CD14-positive monocyte (primary cell): Measurements from ENCODE around the gene PPP2R5B. TPM values are rescaled to one million over a fixed set of nuclear protein-coding genes. Genes with fewer than 3 reads are reported as not detected.

ENCODE experiments used
- DNase-seq, 3 donors: peaks; one replicate each; pipeline ENCODE4 v3.0.0-alpha.2; 2011 to 2022
- H2AFZ ChIP-seq: 2 replicates; pipeline ENCODE4 v1.6.0; 2012; ENCODE audit warnings: mild to moderate bottlenecking, low read depth, low read length, inconsistent platforms; ENCODE audit not compliant: insufficient read depth, poor library complexity, severe bottlenecking
- H3K27ac ChIP-seq, 2 donors: 1 replicate in 1 of 2; 2 replicates in 1 of 2; pipeline ENCODE4 v1.5.1; 2012 to 2013; ENCODE audit warnings: low read length in 2 of 2, control low read depth in 1 of 2, inconsistent platforms in 1 of 2, low read depth in 1 of 2, mild to moderate bottlenecking in 1 of 2
- H3K27me3 ChIP-seq, 2 donors: one replicate each; pipeline versions ENCODE4 v1.6.0 to v1.6.1; 2011 to 2013; ENCODE audit warnings: low read length in 2 of 2; ENCODE audit not compliant: control insufficient read depth in 2 of 2, insufficient read depth in 2 of 2
- H3K36me3 ChIP-seq, 2 donors: replicated peaks in 1 of 2; 1 replicate in 1 of 2; 2 replicates in 1 of 2; pipeline versions ENCODE4 v1.5.1 to v1.6.1; 2012 to 2013; ENCODE audit warnings: low read length in 2 of 2, control low read depth in 1 of 2, inconsistent platforms in 1 of 2, mild to moderate bottlenecking in 1 of 2; ENCODE audit not compliant: insufficient read depth in 2 of 2, control insufficient read depth in 1 of 2
- H3K4me1 ChIP-seq, 2 donors: 1 replicate in 1 of 2; 2 replicates in 1 of 2; pipeline versions ENCODE4 v1.5.1 to v1.6.1; 2012 to 2013; ENCODE audit warnings: low read length in 2 of 2, control low read depth in 1 of 2, inconsistent platforms in 1 of 2, mild to moderate bottlenecking in 1 of 2, moderate library complexity in 1 of 2; ENCODE audit not compliant: insufficient read depth in 2 of 2, control insufficient read depth in 1 of 2
- H3K4me2 ChIP-seq: replicated peaks from 2 replicates; pipeline ENCODE3; 2012; ENCODE audit warnings: low read length, moderate library complexity, mild to moderate bottlenecking; ENCODE audit not compliant: poor library complexity, severe bottlenecking; ENCODE audit errors: extremely low read depth
- H3K4me3 ChIP-seq, 3 experiments: fragments of 200-600 bp in 1 of 3; sonication (generic) in 1 of 3; replicated peaks in 1 of 3; 1 replicate in 2 of 3; 2 replicates in 1 of 3; pipeline ENCODE4 v1.5.1; 2011 to 2013; ENCODE audit warnings: low read length in 3 of 3, mild to moderate bottlenecking in 3 of 3, control low read depth in 2 of 3, low read depth in 2 of 3, inconsistent platforms in 1 of 3, moderate library complexity in 1 of 3
- H3K79me2 ChIP-seq: 2 replicates; pipeline ENCODE4 v1.6.0; 2012; ENCODE audit warnings: mild to moderate bottlenecking, control low read depth, inconsistent platforms, low read length, moderate library complexity; ENCODE audit not compliant: insufficient read depth
- H3K9ac ChIP-seq: 2 replicates; pipeline ENCODE4 v1.6.0; 2017; ENCODE audit warnings: low read length, mild to moderate bottlenecking; ENCODE audit not compliant: insufficient read depth, poor library complexity, severe bottlenecking
- H3K9me3 ChIP-seq, 2 donors: replicated peaks in 1 of 2; 1 replicate in 1 of 2; 2 replicates in 1 of 2; pipeline versions ENCODE4 v1.5.1 to v1.6.1; 2012 to 2013; ENCODE audit warnings: low read length in 2 of 2, control low read depth in 1 of 2; ENCODE audit not compliant: control insufficient read depth in 1 of 2, insufficient read depth in 1 of 2
- H4K20me1 ChIP-seq: 2 replicates; pipeline ENCODE4 v1.6.0; 2012; ENCODE audit warnings: mild to moderate bottlenecking, low read length, control low read depth, moderate library complexity; ENCODE audit not compliant: insufficient read depth
- H3K27ac Mint-ChIP-seq, 7 donors: one replicate each; pipeline ENCODE4 v1.8.0; 2020; ENCODE audit warnings: mild to moderate bottlenecking in 7 of 7, mixed read lengths in 7 of 7, moderate library complexity in 6 of 7, inconsistent platforms in 2 of 7
- H3K27me3 Mint-ChIP-seq, 3 donors: one replicate each; pipeline ENCODE4 v1.8.0; 2021 to 2022; ENCODE audit warnings: low read depth in 3 of 3, mild to moderate bottlenecking in 3 of 3, mixed read lengths in 3 of 3, moderate library complexity in 3 of 3, inconsistent platforms in 1 of 3
- H3K36me3 Mint-ChIP-seq, 2 donors: one replicate each; pipeline ENCODE4 v1.8.0; 2020; ENCODE audit warnings: mixed read lengths in 2 of 2, inconsistent platforms in 1 of 2, mild to moderate bottlenecking in 1 of 2
- H3K4me1 Mint-ChIP-seq: one replicate; pipeline ENCODE4 v1.8.0; 2020; ENCODE audit warnings: mild to moderate bottlenecking, mixed read lengths
- H3K4me3 Mint-ChIP-seq, 2 donors: one replicate each; pipeline ENCODE4 v1.8.0; 2020; ENCODE audit warnings: mild to moderate bottlenecking in 2 of 2, mixed read lengths in 2 of 2, moderate library complexity in 1 of 2
- H3K9me3 Mint-ChIP-seq, 7 donors: one replicate each; pipeline ENCODE4 v1.8.0; 2020 to 2022; ENCODE audit warnings: mixed read lengths in 7 of 7, mild to moderate bottlenecking in 6 of 7, moderate library complexity in 6 of 7, inconsistent platforms in 2 of 7
- WGBS: methylation state at CpG from one replicate; pipeline ENCODE4 v1.1.5; 2013; ENCODE audit warnings: missing lambda C conversion rate; ENCODE audit not compliant: insufficient coverage; 5-methylcytosine and 5-hydroxymethylcytosine counted together
- intact Hi-C, 2 donors: fragments of 100-400 bp; cut with micrococcal nuclease; formaldehyde crosslinking; loops; one replicate each; pipeline versions ENCODE4 v1.15.0 to v1.15.1; 2023
- polyA plus RNA-seq, 3 donors: library from polyadenylated mRNA; depleted of rRNA in 1 of 3; unstranded in 2 of 3; stranded (reverse) in 1 of 3; fragments of 300-500 nt in 2 of 3; fragments of >200 nt in 1 of 3; fragmentation: Illumina TruSeq in 2 of 3; gene quantifications; 1 replicate in 2 of 3; 2 replicates in 1 of 3; pipeline ENCODE4 v1.2.3, GENCODE V29; 2012 to 2021
- TF ChIP-seq, protein P1 (sequence below): fragments of 200-600 bp; IDR thresholded peaks from one replicate; pipeline ENCODE4 v1.8.0; 2022; ENCODE audit warnings: antibody characterized with exemption, mild to moderate bottlenecking

Gene PPP2R5B
- polyA plus RNA-seq, 3 donors, result 9.0 to 26.7 (median 9.4) TPM

DNA sequence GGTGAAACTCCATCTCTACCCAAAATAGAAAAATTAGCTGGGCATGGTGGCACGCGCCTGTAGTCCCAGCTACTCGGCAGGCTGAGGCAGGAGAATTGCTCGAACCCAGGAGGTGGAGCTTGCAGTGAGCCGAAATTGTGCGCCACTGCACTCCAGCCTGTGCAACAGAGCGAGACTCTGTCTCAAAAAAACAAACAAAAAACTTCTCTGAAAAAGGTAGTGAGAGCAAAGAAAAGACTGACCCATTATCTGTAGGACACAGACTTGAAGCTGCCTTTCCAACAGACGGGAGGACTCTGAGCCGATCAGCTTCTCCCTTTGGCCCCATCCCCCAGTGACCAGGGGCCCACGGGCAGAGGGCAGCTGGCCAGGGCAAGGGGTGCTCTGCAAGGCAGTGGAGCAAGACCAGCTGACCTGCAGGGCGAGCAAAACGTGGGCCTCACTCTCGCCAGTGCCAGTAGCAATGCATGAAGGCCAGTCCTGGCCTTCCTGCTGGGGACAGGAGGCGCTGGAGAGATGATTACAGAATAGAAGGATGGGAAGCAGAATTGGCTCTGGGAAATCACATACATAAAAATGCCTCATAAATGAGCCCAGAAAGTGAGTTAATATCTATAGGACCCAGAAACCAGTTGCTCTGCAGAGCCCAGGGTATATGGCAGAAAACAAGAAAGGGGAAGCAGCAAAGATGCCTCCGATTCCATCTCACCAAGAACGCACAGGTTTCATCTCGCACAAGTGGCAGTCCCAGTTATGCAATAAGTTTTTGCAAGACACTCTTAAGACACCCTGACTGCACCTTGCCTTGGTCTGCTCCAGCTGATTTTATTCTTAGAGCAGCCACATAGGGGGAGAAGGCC, 48.9 kb upstream of the PPP2R5B start:
- peaks cover 76 to 88% of the 10 kb centered on the region in 2 donors for H3K4me1 ChIP-seq
- DNase-seq, result peak in 2 of 3 donors; percentile 71 to 76
- Mint-ChIP-seq H3K4me3 (peak overlapping the region; percentile 96 to 100), H3K4me1 (peaks cover 80% of the 10 kb centered on the region), H3K27ac (peak overlapping the region; percentile 65 to 100 (median 75)), H3K36me3 (peaks cover 56 to 57% of the 10 kb centered on the region in 2 donors), H3K9me3 (peaks cover 0 to 3% (median 0%) of the 10 kb centered on the region in 7 donors), H3K27me3 (peaks cover 0 to 13% (median 8%) of the 10 kb centered on the region in 3 donors)
- TF ChIP-seq, protein P1, sequence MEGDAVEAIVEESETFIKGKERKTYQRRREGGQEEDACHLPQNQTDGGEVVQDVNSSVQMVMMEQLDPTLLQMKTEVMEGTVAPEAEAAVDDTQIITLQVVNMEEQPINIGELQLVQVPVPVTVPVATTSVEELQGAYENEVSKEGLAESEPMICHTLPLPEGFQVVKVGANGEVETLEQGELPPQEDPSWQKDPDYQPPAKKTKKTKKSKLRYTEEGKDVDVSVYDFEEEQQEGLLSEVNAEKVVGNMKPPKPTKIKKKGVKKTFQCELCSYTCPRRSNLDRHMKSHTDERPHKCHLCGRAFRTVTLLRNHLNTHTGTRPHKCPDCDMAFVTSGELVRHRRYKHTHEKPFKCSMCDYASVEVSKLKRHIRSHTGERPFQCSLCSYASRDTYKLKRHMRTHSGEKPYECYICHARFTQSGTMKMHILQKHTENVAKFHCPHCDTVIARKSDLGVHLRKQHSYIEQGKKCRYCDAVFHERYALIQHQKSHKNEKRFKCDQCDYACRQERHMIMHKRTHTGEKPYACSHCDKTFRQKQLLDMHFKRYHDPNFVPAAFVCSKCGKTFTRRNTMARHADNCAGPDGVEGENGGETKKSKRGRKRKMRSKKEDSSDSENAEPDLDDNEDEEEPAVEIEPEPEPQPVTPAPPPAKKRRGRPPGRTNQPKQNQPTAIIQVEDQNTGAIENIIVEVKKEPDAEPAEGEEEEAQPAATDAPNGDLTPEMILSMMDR, result no peak
- peak overlapping the region; percentile 72 to 100 (median 92) for H3K4me3 ChIP-seq
- H3K36me3 ChIP-seq, result peaks cover 21 to 43% of the 10 kb centered on the region in 2 donors
- 61% methylated on average over 9 of the region's 17 CpGs for WGBS
- H3K9ac ChIP-seq, result peak overlapping the region; percentile 92
- H3K27me3 ChIP-seq, result no peaks in the 10 kb centered on the region
- H2AFZ ChIP-seq, result no peak overlapping the region
- peak overlapping the region; percentile 11 to 98 for H3K27ac ChIP-seq
- H3K4me2 ChIP-seq, result peak overlapping the region; percentile 100
- intact Hi-C loops, result loop anchor here in 1 of 2 donors (2.0 kb wide), 1 partner anchor 13 kb away; no protein-coding TSS in a partner anchor
- peaks cover 78% of the 10 kb centered on the region for H4K20me1 ChIP-seq
- no peaks in the 10 kb centered on the region for H3K9me3 ChIP-seq
- peaks cover 70% of the 10 kb centered on the region for H3K79me2 ChIP-seq

DNA sequence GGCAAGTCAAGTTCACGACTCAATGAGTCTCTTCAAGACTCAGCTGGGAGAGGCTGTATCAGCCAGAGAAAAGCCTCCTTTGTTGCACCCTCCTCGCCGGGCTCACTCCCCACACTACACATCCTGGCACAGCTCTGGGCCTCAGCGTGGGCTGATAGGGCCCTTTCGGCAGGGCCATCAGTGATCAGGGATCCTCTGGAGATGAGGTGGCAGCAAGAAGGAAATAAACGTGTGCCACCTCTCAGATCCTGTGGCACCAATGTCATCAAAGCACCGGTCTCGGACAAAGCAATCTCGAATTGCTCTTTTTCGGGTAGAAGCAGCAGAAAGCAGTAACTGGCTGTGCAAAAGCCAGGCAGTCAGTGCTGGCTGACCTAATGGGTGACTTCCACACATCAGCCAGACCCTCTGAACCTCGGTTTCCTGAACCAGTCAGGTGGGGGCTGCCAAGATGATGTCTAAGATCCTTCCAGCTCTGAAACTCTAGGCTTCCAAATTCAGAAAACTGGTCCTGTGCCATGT, 48.2 kb upstream of the PPP2R5B start:
- intact Hi-C loops, result loop anchor here in 1 of 2 donors (2.0 kb wide), 1 partner anchor 13 kb away; no protein-coding TSS in a partner anchor
- no peak for DNase-seq

More for the DNA sequence above, 48.2 kb upstream of the PPP2R5B start:
- peak overlapping the region; percentile 68 to 100 (median 75) for H3K27ac Mint-ChIP-seq
- Histone ChIP-seq H3K9ac (peak overlapping the region; percentile 92), H3K4me1 (peaks cover 75 to 88% of the 10 kb centered on the region in 2 donors), H3K36me3 (peaks cover 21 to 38% of the 10 kb centered on the region in 2 donors), H2AFZ (no peak overlapping the region), H3K4me3 (peak overlapping the region; percentile 72 to 100 (median 92)), H3K27ac (peak overlapping the region; percentile 11 to 98), H4K20me1 (peaks cover 71% of the 10 kb centered on the region), H3K79me2 (peaks cover 68% of the 10 kb centered on the region), H3K9me3 (no peaks in the 10 kb centered on the region), H3K4me2 (peak overlapping the region; percentile 100), H3K27me3 (no peaks in the 10 kb centered on the region)
- TF ChIP-seq, protein P1, result no peak
- H3K36me3 Mint-ChIP-seq, result peaks cover 50 to 51% of the 10 kb centered on the region in 2 donors
- peaks cover 0 to 3% (median 0%) of the 10 kb centered on the region in 7 donors for H3K9me3 Mint-ChIP-seq
- peaks cover 80% of the 10 kb centered on the region for H3K4me1 Mint-ChIP-seq
- WGBS, result 74% methylated on average over 9 of the region's 11 CpGs
- H3K27me3 Mint-ChIP-seq, result peaks cover 0 to 14% (median 8%) of the 10 kb centered on the region in 3 donors
- peak overlapping the region; percentile 96 to 100 for H3K4me3 Mint-ChIP-seq
